ENCODE measurements around the gene GDF10.

DNA sequence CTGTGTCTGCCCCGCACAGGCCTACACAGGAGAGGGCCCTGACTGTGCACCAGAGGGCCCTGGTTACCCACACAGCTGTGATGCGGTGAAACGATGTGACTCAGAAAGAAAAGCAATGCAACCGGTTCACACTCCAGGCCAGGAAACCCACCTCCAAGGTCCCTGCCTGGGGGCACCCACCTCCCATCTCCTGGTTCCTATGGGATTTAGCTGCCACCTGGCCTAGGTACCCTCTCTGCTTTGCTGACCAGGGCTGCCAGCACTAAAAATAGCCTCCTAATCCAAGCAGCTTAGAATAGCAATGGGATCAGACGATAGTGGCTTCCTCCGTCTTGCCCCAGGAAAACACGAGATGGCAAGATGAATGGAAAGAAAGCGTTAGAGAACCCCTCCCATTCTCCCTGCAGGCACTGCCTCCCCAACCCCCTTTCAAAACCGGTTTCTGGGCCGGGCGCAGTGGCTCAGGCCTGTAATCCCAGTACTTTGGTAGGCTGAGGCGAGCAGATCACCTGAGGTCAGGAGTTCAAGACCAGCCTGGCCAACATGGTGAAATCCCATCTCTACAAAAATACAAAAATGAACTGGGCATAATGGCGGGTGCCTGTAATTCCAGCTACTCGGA lies 60.5 kb downstream of the GDF10 start:
- TF ChIP-seq, protein P1, sequence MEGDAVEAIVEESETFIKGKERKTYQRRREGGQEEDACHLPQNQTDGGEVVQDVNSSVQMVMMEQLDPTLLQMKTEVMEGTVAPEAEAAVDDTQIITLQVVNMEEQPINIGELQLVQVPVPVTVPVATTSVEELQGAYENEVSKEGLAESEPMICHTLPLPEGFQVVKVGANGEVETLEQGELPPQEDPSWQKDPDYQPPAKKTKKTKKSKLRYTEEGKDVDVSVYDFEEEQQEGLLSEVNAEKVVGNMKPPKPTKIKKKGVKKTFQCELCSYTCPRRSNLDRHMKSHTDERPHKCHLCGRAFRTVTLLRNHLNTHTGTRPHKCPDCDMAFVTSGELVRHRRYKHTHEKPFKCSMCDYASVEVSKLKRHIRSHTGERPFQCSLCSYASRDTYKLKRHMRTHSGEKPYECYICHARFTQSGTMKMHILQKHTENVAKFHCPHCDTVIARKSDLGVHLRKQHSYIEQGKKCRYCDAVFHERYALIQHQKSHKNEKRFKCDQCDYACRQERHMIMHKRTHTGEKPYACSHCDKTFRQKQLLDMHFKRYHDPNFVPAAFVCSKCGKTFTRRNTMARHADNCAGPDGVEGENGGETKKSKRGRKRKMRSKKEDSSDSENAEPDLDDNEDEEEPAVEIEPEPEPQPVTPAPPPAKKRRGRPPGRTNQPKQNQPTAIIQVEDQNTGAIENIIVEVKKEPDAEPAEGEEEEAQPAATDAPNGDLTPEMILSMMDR (optimal IDR thresholded peaks at IDR 0.05 in 1 of 3, IDR thresholded peaks at IDR 0.05 in 1 of 3, conservative IDR thresholded peaks at IDR 0.05 in 1 of 3; ENCODE audit: extremely low read depth in 1 of 3, insufficient read depth in 2 of 3, low read length in 3 of 3), result peak in 2 of 3 experiments; percentile 45 to 67
- TF ChIP-seq EZH2 (IDR thresholded peaks at IDR 0.05; ENCODE audit: low read length), result no peak

All from keratinocyte (primary cell).